ENCODE data around the gene CENPF.

- TF ChIP-seq EZH2 (IDR thresholded peaks at IDR 0.05; ENCODE audit: insufficient read depth, poor library complexity, severe bottlenecking), result no peak
- no peak for TF ChIP-seq EZH2phosphoT487 (IDR thresholded peaks at IDR 0.05; ENCODE audit: insufficient read depth, low read depth)
Observed at GRCh38 chr1:214662223-214662785, 59.3 kb downstream of the CENPF start.

All from GM23248 (cell line).